Measurements from ENCODE around the gene SBDS. TPM values are rescaled to one million over a fixed set of nuclear protein-coding genes. Genes with fewer than 3 reads are reported as not detected.
"Not testable (repeated sequence)": the region's sequence is repeated elsewhere in the genome, so short reads cannot be mapped to it uniquely, and the experiment has no call there.

Gene SBDS
- polyA plus RNA-seq, 2 of the 4 experiments (the other 2 are of a cell fraction) = 82.7 to 101 TPM

DNA sequence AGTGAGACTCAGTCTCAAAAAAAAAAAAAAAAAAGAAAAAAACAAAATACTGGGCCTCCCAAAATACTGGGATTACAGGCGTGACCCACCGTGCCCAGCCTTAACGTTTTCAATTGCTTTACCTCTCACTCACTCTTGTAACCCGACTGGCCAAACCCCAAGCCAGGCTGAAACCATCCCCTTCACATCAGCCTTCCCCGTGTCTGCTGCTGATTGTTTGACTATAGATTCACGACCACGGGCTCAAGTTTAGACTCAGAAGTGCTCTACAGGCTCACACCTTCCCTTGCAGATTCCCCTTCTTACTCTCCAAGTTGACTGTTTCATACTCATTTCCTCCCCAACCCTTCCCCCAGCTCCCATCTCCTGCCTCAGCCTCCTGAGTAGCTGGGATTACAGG, 23.6 kb upstream of the SBDS start:
- DNase-seq (ENCODE audit: low read depth in 1 of 2, low spot score in 1 of 2) (no peak), ATAC-seq (no peak), FAIRE-seq (no peak)
- Histone ChIP-seq H3K4me3 (no peak overlapping the region), H3K4me2 (no peak overlapping the region), H3K9me3 (no peaks in the 10 kb centered on the region), H3K27ac (no peak overlapping the region), H3K4me1 (no peaks in the 10 kb centered on the region)
- WGBS (ENCODE audit: missing lambda C conversion rate) = 84% methylated on average over 7 of the region's 7 CpGs
- POLR2A ChIA-PET = no interaction called here
- TF ChIP-seq CBX8 (IDR thresholded peaks at IDR 0.05) = no peak
- TF ChIP-seq FOXS1 (CRISPR knock-in tag; IDR thresholded peaks at IDR 0.05) = no peak
- no peak for TF ChIP-seq REST (IDR thresholded peaks at IDR 0.05)
- TF ChIP-seq KDM1A (IDR thresholded peaks at IDR 0.05; ENCODE audit: low read depth) = no peak
- no peak for TF ChIP-seq ZNF302 (CRISPR knock-in tag; IDR thresholded peaks at IDR 0.05)
- no peak for TF ChIP-seq HOXB5 (CRISPR knock-in tag; IDR thresholded peaks at IDR 0.05)
- TF ChIP-seq POLR2A (IDR thresholded peaks at IDR 0.05; ENCODE audit: low read length) = no peak
- TF ChIP-seq CEBPB (IDR thresholded peaks at IDR 0.05) = no peak
- TF ChIP-seq ZSCAN20 (CRISPR knock-in tag; IDR thresholded peaks at IDR 0.05) = no peak
- no peak for TF ChIP-seq HOXB13 (CRISPR knock-in tag; IDR thresholded peaks at IDR 0.05; ENCODE audit: low read depth)
- no peak for TF ChIP-seq MAX (IDR thresholded peaks at IDR 0.05)
- TF ChIP-seq JUN (IDR thresholded peaks at IDR 0.05) = no peak
- no peak for TF ChIP-seq POLR2AphosphoS2 (conservative IDR thresholded peaks at IDR 0.05; ENCODE audit: low read length)
- TF ChIP-seq FOSB (CRISPR knock-in tag; IDR thresholded peaks at IDR 0.05) = no peak
- TF ChIP-seq RCOR1 (IDR thresholded peaks at IDR 0.05; ENCODE audit: low read depth, low read length) = no peak
- TF ChIP-seq ZC3H11A (IDR thresholded peaks at IDR 0.05) = no peak
- TF ChIP-seq ZFP36 (IDR thresholded peaks at IDR 0.05; ENCODE audit: borderline replicate concordance, partially characterized antibody) = no peak
- CTCF ChIA-PET = no interaction called here

GRCh38 chr7:67017971-67018370, 22.6 kb upstream of the SBDS start:
- ATAC-seq; POLR2A ChIA-PET; H3K4me2 ChIP-seq; H3K4me3 ChIP-seq; H3K27ac ChIP-seq; CTCF ChIA-PET; H3K4me1 ChIP-seq; DNase-seq (ENCODE audit: low read depth in 1 of 2, low spot score in 1 of 2); H3K9me3 ChIP-seq; FAIRE-seq: not testable (repeated sequence)
- WGBS (ENCODE audit: missing lambda C conversion rate) = 89% methylated on average over 8 of the region's 8 CpGs

GRCh38 chr7:67014076-67014622, 18.8 kb upstream of the SBDS start:
- POLR2A ChIA-PET = not testable (repeated sequence)

DNA sequence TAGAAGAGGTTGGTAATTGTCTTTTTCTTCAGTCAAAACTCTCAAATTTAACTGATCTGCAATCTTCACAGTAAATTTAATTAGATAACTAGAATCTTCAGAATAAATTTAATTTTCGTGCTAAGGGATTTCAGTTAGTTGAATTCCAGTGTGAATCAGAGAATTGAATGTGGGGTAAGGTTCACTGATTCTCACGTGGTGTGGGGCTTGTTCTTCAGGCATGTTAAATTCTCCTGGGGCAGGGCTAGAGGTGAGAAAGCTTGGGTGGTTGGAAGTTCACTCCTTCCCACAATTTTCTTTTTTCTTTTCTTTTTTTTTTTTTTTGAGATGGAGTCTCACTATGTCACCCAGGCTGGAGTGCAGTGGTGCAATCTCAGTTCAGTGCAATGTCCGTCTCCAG, 14.3 kb upstream of the SBDS start:
- H3K27ac ChIP-seq; ATAC-seq; POLR2A ChIA-PET; H3K4me1 ChIP-seq; FAIRE-seq; H3K4me2 ChIP-seq; H3K4me3 ChIP-seq; H3K9me3 ChIP-seq; CTCF ChIA-PET; DNase-seq (ENCODE audit: low read depth in 1 of 2, low spot score in 1 of 2): not testable (repeated sequence)
- 89% methylated on average over 3 of the region's 3 CpGs for WGBS (ENCODE audit: missing lambda C conversion rate)

More at GRCh38 chr7:67014076-67014622, 18.8 kb upstream of the SBDS start:
- DNase-seq (ENCODE audit: low read depth in 1 of 2, low spot score in 1 of 2); H3K4me1 ChIP-seq; FAIRE-seq; H3K4me2 ChIP-seq; CTCF ChIA-PET; H3K27ac ChIP-seq; ATAC-seq; H3K9me3 ChIP-seq; H3K4me3 ChIP-seq: not testable (repeated sequence)
- 91% methylated on average over 9 of the region's 9 CpGs for WGBS (ENCODE audit: missing lambda C conversion rate)

Data from A549 (cell line).